IPS-20b (cell line): ENCODE data around the gene ANXA3.

Experiments
- H3K27ac ChIP-seq: one replicate; pipeline ENCODE4 v1.5.1; 2013; ENCODE audit warnings: low read length
- H3K27me3 ChIP-seq: 2 replicates; pipeline ENCODE4 v1.6.1; 2013; ENCODE audit warnings: mild to moderate bottlenecking, low read length, inconsistent platforms; ENCODE audit not compliant: insufficient read depth
- H3K36me3 ChIP-seq: 2 replicates; pipeline ENCODE4 v1.6.1; 2013; ENCODE audit warnings: low read depth, mild to moderate bottlenecking, inconsistent platforms, low read length, moderate library complexity; ENCODE audit not compliant: insufficient read depth
- H3K4me1 ChIP-seq: 2 replicates; pipeline ENCODE4 v1.6.1; 2013; ENCODE audit warnings: mild to moderate bottlenecking, control low read depth, inconsistent platforms, low read length, moderate library complexity; ENCODE audit not compliant: insufficient read depth
- H3K4me3 ChIP-seq: 2 replicates; pipeline ENCODE4 v1.5.1; 2013; ENCODE audit warnings: mild to moderate bottlenecking, low read length, inconsistent platforms
- H3K9ac ChIP-seq: 2 replicates; pipeline ENCODE4 v1.6.1; 2013; ENCODE audit warnings: low read depth, mild to moderate bottlenecking, inconsistent platforms, low read length, moderate library complexity
- H3K9me3 ChIP-seq: 2 replicates; pipeline ENCODE4 v1.6.1; 2013; ENCODE audit warnings: mild to moderate bottlenecking, low read depth, low read length, inconsistent platforms; ENCODE audit not compliant: insufficient read depth

ANXA3 gene

GRCh38 chr4:78654807-78655206 is 103.2 kb downstream of the ANXA3 start:
- Histone ChIP-seq H3K9me3 (no peaks in the 10 kb centered on the region), H3K36me3 (no peaks in the 10 kb centered on the region), H3K27ac (no peak overlapping the region), H3K4me3 (no peak overlapping the region), H3K4me1 (no peaks in the 10 kb centered on the region), H3K27me3 (no peaks in the 10 kb centered on the region), H3K9ac (no peak overlapping the region)

- no peaks in the 10 kb centered on the region for H3K36me3 ChIP-seq
- H3K4me3 ChIP-seq = no peak overlapping the region
- H3K9ac ChIP-seq = no peak overlapping the region
- no peaks in the 10 kb centered on the region for H3K27me3 ChIP-seq
- peaks cover 5% of the 10 kb centered on the region for H3K4me1 ChIP-seq
- no peak overlapping the region for H3K27ac ChIP-seq
- H3K9me3 ChIP-seq = no peaks in the 10 kb centered on the region
These were observed 105.4 kb downstream of the ANXA3 start for GRCh38 chr4:78656968-78657445.

GRCh38 chr4:78659264-78659663 is 107.7 kb downstream of the ANXA3 start:
- peaks cover 14% of the 10 kb centered on the region for H3K4me1 ChIP-seq
- H3K9ac ChIP-seq = no peak overlapping the region
- no peaks in the 10 kb centered on the region for H3K9me3 ChIP-seq
- H3K36me3 ChIP-seq = no peaks in the 10 kb centered on the region
- H3K27ac ChIP-seq = no peak overlapping the region
- no peaks in the 10 kb centered on the region for H3K27me3 ChIP-seq
- H3K4me3 ChIP-seq = no peak overlapping the region

- H3K4me1 ChIP-seq = peaks cover 14% of the 10 kb centered on the region
- H3K27ac ChIP-seq = no peak overlapping the region
- H3K36me3 ChIP-seq = no peaks in the 10 kb centered on the region
- no peak overlapping the region for H3K4me3 ChIP-seq
- H3K9me3 ChIP-seq = no peaks in the 10 kb centered on the region
- no peak overlapping the region for H3K9ac ChIP-seq
- no peaks in the 10 kb centered on the region for H3K27me3 ChIP-seq
These were observed 108.1 kb downstream of the ANXA3 start for GRCh38 chr4:78659665-78660064.
